T-helper 2 cell treated with Interferon-gamma antibody and Interleukin-4, amounts not matched to agents 5 μg/mL and 100 μg/mL, for 36 hours (primary cell): ENCODE results near the gene PAPOLA.
"Not testable (repeated sequence)": the region's sequence is repeated elsewhere in the genome, so short reads cannot be mapped to it uniquely, and the experiment has no call there.

Experiments
- DNase-seq: peaks from one replicate; pipeline ENCODE4 v3.0.0; 2021; ENCODE audit warnings: low spot score
- H3K27ac Mint-ChIP-seq: one replicate; pipeline ENCODE4 v1.8.0; 2021; ENCODE audit warnings: mild to moderate bottlenecking, mixed read lengths
- H3K27me3 Mint-ChIP-seq: one replicate; pipeline ENCODE4 v1.8.0; 2021; ENCODE audit warnings: low read depth, mixed read lengths
- H3K36me3 Mint-ChIP-seq: one replicate; pipeline ENCODE4 v1.8.0; 2021; ENCODE audit warnings: low read depth, mixed read lengths
- H3K4me1 Mint-ChIP-seq: one replicate; pipeline ENCODE4 v1.8.0; 2021; ENCODE audit warnings: low read depth, mixed read lengths
- H3K4me3 Mint-ChIP-seq: one replicate; pipeline ENCODE4 v1.8.0; 2022; ENCODE audit warnings: mild to moderate bottlenecking, moderate library complexity, mixed read lengths
- H3K9me3 Mint-ChIP-seq: one replicate; pipeline ENCODE4 v1.8.0; 2021; ENCODE audit warnings: mixed read lengths

PAPOLA gene

DNA sequence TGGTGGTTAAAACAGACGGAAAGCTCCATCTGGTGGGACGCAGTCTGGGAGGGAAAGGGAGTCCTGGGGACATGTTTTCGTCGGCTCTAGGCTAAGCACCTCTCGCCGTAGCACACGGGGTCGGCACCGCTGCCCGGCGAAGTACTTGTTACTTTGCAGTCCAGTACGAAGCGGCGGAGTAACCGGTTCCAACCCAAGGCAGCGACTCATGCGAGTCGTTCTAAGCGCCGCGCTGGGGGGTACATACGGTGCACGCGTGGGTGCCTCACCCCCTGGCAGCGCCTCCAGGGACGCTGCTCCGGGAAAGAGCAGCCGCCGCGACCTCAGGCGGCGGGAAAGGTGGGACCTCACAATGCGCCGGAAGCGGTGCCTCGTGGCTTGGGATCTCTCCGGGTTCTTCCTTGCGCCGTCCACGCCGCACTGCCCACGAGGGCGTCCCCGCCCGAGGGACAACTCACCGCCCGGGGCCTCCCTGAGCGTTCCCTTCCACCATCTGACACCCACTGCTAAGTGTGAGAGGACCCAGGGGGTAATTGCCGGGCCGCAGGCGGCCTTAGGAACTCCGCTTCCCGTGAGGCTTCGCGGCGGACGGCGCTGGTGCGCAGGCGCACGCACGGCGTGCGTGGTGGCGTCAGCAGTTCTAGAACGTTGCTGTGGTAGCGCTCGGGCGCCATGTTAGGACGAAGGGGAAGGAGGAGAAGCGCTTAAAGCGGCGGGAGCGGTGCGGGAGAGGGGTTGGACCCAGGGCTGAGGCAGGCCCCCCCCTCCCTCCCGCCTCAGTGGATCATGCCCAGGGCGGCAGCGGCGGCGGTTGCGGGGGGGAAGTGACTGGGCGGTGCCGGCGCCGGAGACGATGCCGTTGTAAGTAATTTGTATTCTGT lies at the start of gene PAPOLA:
PAPOLA (plus strand) TSS at position 643 of the 881 bp plus-strand sequence; CDS start at position 854, 211 bp downstream.
- H3K36me3 Mint-ChIP-seq, result peaks cover 28% of the 10 kb centered on the region
- H3K27ac Mint-ChIP-seq, result peak within 1 kb of the TSS; percentile 93
- H3K9me3 Mint-ChIP-seq, result no peaks in the 10 kb centered on the region
- H3K27me3 Mint-ChIP-seq, result peaks cover 8% of the 10 kb centered on the region
- peaks cover 34% of the 10 kb centered on the region for H3K4me1 Mint-ChIP-seq
- H3K4me3 Mint-ChIP-seq, result peak within 1 kb of the TSS; percentile 93
- DNase-seq, result peak; percentile 96

DNA sequence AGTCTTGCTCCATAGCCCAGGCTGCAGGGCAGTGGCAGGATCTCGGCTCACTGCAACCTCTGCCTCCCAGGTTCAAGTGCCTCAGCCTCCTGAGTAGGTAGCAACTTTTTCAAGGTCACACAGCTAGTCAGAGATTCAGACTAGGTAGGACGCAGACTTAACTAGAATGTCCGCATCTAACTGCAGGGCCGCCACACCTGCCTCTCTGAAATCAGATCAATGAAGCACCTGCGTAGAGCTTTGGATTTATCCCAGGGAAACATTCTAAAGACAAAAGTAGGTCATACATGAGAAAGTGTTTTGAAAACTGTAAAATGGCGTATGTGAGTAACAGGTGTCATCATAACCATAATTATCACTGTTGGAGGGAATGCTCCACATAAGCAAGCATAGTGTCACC lies 49.5 kb upstream of the PAPOLA start:
- H3K4me1 Mint-ChIP-seq, result no peaks in the 10 kb centered on the region
- H3K27me3 Mint-ChIP-seq, result no peaks in the 10 kb centered on the region
- H3K4me3 Mint-ChIP-seq, result no peak overlapping the region
- H3K9me3 Mint-ChIP-seq, result no peaks in the 10 kb centered on the region
- DNase-seq, result no peak
- H3K27ac Mint-ChIP-seq, result no peak overlapping the region
- no peaks in the 10 kb centered on the region for H3K36me3 Mint-ChIP-seq

DNA sequence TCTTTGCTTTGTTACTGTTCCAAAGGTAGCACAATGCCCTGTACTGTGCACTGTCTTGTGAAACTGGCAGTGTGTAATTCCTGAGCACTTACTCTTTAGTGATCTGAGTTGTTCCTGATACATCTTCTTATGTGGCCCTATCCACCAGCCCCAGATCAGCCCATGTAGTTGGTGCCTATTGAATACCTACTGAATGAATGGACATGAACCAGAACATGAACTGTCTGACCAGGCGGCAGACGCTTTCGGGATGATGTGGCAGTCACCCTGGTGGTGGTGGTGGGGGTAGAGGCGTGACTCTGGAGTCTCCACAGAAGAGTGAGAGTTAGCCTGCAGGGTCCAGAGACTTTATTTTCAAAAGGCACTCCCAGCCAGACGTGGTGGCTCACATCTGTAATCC lies 46.6 kb upstream of the PAPOLA start:
- no peaks in the 10 kb centered on the region for H3K9me3 Mint-ChIP-seq
- no peak for DNase-seq
- no peaks in the 10 kb centered on the region for H3K4me1 Mint-ChIP-seq
- no peaks in the 10 kb centered on the region for H3K36me3 Mint-ChIP-seq
- H3K4me3 Mint-ChIP-seq, result no peak overlapping the region
- no peak overlapping the region for H3K27ac Mint-ChIP-seq
- H3K27me3 Mint-ChIP-seq, result peaks cover 2% of the 10 kb centered on the region

DNA sequence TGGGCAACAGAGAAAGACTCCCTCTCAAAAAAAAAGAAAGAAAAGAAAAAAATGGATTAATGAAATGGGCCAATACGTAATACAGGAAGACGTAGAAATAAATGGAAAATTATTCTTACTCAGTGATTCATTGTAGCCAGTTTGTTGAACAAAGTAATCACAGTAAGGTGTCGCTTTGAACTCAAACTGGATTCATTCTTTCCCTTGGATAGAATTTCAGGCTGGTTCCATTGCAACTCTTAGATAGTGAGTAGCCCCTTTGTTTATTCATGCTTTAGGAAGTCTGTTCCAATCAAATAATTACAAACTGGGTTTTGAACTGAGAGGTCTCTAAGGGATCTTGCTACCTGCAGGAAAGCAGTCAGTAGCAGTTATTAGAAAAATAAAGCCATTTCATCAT lies 42.3 kb upstream of the PAPOLA start:
- Mint-ChIP-seq H3K36me3 (no peaks in the 10 kb centered on the region), H3K9me3 (no peaks in the 10 kb centered on the region), H3K4me3 (no peak overlapping the region), H3K27ac (no peak overlapping the region), H3K4me1 (peaks cover 2% of the 10 kb centered on the region), H3K27me3 (peaks cover 2% of the 10 kb centered on the region)
- no peak for DNase-seq

DNA sequence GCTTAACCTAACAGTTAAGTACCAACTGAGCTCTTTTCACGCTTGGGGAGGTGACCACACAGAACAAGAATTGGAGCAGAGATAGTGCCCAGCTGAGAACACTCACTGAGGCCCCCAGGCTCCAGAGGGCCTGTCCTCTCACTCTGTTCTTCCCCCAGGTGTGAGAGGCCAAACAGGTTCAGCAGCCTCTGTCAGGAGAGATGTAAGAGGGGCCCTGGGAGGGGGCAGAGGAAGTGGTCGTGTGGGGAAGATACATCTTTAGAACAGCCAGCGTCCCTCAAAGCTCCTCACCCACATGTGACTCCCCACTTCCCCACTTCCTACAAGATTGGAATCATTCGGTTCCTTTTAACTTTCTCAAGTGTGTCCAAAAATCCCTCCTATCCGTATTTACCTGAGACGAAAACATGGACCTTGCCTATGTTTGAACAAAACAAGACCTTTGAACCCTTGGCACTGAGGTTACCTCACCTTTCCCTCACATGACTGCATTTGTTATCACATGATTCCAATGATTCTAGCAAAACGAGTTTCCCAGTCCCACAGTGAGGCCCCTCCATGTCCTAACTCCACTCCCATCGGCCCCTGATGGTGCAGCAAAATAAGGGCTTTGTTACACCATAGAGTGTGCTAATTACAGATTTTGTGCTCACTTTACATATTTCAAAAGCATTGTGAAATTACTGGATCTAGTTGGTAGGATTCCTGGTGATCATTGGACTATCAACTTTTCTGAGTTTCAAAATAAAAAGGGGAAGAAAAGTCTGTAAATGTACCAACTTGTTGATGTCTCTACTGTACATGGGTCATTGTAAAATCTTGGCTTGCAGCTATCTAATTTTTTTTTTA lies 40.0 kb upstream of the PAPOLA start:
- H3K4me1 Mint-ChIP-seq, result peaks cover 2% of the 10 kb centered on the region
- H3K4me3 Mint-ChIP-seq, result no peak overlapping the region
- no peak for DNase-seq
- H3K9me3 Mint-ChIP-seq, result no peaks in the 10 kb centered on the region
- H3K27ac Mint-ChIP-seq, result no peak overlapping the region
- peaks cover 2% of the 10 kb centered on the region for H3K27me3 Mint-ChIP-seq
- H3K36me3 Mint-ChIP-seq, result no peaks in the 10 kb centered on the region

DNA sequence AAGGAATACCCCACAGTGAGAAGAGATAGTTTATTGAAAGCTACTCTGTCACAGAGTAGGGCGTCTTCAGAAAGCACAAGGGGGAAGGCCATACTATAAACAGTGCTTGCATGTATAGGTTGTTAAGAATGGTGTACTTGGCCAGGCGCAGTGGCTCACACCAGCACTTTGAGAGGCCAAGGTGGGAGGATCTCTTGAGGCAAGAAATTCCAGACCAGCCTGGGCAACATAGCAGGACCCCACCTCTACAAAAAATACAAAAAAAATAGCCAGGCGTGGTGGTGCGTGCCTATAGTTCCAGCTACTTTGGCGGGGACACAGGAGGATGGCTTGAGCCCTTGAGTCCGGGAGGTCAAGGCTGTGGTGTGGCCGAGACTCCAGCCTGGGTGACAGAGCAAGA lies 38.0 kb upstream of the PAPOLA start:
- H3K9me3 Mint-ChIP-seq, result no peaks in the 10 kb centered on the region
- peaks cover 2% of the 10 kb centered on the region for H3K4me1 Mint-ChIP-seq
- H3K27me3 Mint-ChIP-seq, result no peaks in the 10 kb centered on the region
- no peak overlapping the region for H3K4me3 Mint-ChIP-seq
- no peak overlapping the region for H3K27ac Mint-ChIP-seq
- no peak for DNase-seq
- no peaks in the 10 kb centered on the region for H3K36me3 Mint-ChIP-seq

DNA sequence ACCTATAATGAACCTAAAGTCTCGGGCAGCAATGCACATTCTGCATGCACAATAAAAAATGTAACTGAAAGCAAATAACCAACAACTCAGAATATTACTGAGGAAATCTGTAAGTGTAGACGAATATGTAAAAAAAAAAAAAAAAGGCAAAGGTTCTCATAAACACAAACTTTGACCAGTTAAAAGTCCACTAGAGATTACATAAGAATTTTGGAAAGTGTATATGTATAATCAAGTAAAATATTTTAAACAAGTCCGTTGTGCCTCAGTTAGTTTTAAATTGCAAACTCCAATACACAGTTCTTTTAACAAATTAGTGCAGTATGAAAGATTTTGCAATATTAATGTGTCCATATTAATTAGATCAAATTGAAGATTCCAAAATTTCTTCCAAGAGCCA lies 35.3 kb upstream of the PAPOLA start:
- Mint-ChIP-seq H3K27me3 (peaks cover 2% of the 10 kb centered on the region), H3K27ac (no peak overlapping the region)

DNA sequence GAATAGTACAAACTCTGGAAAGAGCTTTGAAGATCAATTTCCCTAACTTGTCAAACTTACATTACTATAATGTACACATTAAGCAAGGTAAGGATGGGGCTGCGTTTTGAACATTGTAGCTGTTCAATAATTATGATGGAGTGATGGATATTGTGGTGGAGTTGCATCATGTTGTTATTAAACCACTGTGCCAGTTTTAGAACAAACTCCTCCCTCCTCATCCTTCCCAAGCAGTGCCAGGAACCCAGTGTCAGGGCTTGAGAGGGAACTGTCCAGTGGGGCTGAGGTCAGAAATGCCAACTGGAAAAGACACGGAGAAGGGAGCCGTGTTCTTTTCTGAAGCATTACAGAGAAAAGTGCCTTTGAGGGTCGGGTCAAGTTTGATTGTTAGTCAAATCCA lies 31.9 kb upstream of the PAPOLA start:
- no peak for DNase-seq
- no peaks in the 10 kb centered on the region for H3K4me1 Mint-ChIP-seq
- no peaks in the 10 kb centered on the region for H3K36me3 Mint-ChIP-seq
- no peak overlapping the region for H3K4me3 Mint-ChIP-seq
- H3K27me3 Mint-ChIP-seq, result peaks cover 4% of the 10 kb centered on the region
- H3K9me3 Mint-ChIP-seq, result no peaks in the 10 kb centered on the region
- no peak overlapping the region for H3K27ac Mint-ChIP-seq

More for the DNA sequence above, 35.3 kb upstream of the PAPOLA start:
- H3K4me3 Mint-ChIP-seq, result no peak overlapping the region
- no peaks in the 10 kb centered on the region for H3K36me3 Mint-ChIP-seq
- DNase-seq, result no peak
- H3K9me3 Mint-ChIP-seq, result no peaks in the 10 kb centered on the region
- H3K4me1 Mint-ChIP-seq, result peaks cover under 1% of the 10 kb centered on the region

DNA sequence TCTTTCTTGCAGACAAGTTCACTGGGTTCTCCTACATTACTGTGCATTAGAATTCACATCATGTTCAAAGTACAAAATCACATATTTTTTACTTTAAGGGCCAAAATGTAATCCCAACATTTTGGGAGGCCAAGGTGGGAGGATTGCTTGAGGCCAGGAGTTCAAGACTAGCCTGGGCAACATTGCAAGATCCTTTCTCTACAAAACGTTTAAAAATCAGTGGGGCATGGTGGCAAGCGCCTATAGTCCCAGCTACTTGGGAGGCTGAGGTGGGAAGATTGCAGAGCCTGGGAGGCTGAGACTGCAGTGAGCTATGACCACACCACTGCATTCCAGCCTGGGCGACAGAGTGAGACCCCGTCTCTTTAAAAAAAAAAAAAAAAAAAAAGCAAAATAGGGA lies 31.2 kb upstream of the PAPOLA start:
- not testable (repeated sequence) for DNase-seq, H3K36me3 Mint-ChIP-seq, H3K27ac Mint-ChIP-seq, H3K27me3 Mint-ChIP-seq, H3K4me1 Mint-ChIP-seq, H3K9me3 Mint-ChIP-seq, H3K4me3 Mint-ChIP-seq

DNA sequence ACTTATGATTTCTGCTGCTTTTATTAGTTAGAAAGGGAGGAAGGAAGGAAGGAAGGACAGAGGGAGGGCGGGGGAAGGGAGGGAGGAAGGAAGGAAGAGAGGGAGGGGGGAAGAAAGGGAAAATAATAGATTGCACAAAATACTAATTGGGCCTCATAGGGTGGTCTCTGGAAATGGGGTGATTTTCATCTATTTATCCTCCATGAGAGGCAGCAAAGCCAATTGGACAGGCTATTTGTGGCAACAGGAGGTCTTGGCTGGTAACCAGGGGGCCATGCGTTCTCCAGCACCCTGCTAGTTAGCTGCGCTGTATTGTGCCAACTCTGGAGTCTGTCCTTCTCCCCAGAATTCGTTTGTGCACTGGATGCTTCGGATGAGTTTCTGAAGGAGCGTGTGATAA lies 24.1 kb upstream of the PAPOLA start:
- no peak for DNase-seq
- no peaks in the 10 kb centered on the region for H3K36me3 Mint-ChIP-seq
- no peaks in the 10 kb centered on the region for H3K4me1 Mint-ChIP-seq
- no peak overlapping the region for H3K27ac Mint-ChIP-seq
- H3K4me3 Mint-ChIP-seq, result no peak overlapping the region
- H3K27me3 Mint-ChIP-seq, result peaks cover 5% of the 10 kb centered on the region
- no peaks in the 10 kb centered on the region for H3K9me3 Mint-ChIP-seq

DNA sequence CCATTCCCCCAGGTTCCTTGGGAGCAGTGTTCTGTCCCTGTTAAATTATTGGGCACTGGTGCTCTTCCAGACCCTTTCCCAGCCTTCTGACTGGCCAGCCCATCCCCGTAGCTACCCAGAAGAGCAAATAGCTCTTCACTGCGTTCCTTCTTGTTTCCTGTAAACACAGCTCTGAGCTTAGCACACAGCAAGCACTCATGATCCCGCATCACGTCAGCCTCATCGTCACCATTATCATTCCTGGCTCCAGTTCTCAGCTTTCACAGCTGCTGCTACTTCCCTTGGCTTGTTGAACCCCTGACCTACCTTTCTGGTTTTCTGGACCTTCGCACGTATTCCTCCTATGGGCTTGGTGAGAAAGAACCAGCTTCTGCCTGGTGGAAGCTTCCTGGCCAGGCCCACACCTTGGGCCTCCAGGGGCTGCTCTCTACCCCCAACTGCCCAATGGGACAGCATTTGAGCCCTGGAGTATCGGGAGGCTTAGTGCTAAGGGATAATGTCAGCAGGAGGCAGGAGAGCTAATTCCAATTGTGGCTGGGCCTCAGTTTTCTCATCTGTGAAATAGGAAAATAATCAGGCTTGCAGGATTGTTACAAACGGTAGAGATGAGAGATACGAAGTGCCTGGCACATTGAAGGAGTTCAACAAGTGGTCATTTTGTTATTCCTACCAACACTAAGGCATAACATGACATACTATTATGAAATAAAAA lies 22.6 kb upstream of the PAPOLA start:
- no peaks in the 10 kb centered on the region for H3K36me3 Mint-ChIP-seq
- peaks cover 7% of the 10 kb centered on the region for H3K27me3 Mint-ChIP-seq
- no peak overlapping the region for H3K27ac Mint-ChIP-seq
- no peaks in the 10 kb centered on the region for H3K4me1 Mint-ChIP-seq
- H3K9me3 Mint-ChIP-seq, result no peaks in the 10 kb centered on the region
- no peak for DNase-seq
- H3K4me3 Mint-ChIP-seq, result no peak overlapping the region

DNA sequence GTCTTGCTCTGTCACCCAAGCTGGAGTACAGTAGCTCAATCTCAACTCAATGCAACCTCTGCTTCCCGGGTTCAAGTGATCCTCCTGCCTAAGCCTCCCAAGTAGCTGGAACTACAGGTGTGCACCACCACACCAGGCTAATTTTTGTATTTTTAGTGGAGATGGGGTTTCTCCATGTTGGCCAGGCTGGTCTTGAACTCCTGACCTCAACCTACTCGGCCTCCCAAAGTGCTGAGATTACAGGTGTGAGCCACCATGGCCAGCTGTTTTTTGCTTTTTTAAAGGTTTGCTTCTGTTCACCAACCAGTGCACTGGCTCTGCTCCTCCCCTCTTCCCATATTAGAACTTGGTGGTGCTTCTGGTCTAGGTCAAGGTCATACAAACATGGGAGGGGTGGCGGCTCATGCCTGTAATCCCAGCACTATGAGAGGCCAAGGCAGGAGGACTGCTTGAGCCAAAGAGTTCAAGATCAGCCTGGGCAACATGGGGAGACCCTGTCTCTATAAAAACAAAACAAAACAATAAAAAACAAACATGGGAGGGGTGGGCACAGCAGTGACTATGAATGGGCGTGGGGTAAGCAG lies 20.4 kb upstream of the PAPOLA start:
- Mint-ChIP-seq H3K27me3 (peaks cover 9% of the 10 kb centered on the region), H3K4me3 (no peak overlapping the region), H3K4me1 (no peaks in the 10 kb centered on the region), H3K9me3 (no peaks in the 10 kb centered on the region), H3K27ac (no peak overlapping the region), H3K36me3 (no peaks in the 10 kb centered on the region)
- no peak for DNase-seq

DNA sequence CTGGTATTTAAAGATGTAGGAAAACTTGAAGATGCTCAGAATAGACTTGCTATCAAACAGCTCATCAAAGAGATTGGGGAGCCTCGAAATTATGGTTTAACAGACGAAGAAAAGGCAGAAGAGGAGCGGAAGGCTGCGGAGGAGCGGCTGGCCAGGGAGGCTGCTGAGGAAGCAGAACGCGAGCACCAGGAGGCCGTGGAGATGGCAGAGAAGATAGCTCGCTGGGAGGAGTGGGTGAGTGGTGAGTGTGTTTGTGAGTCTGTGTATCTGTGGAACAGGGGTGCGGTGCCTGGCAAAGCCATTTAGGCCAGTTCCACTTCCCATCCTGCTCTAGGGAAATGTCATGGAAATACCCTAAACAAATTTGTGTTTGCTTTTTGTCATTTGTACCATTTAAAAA lies 19.2 kb upstream of the PAPOLA start:
- Mint-ChIP-seq H3K27me3 (peaks cover 9% of the 10 kb centered on the region), H3K4me1 (no peaks in the 10 kb centered on the region), H3K4me3 (no peak overlapping the region), H3K36me3 (no peaks in the 10 kb centered on the region), H3K27ac (no peak overlapping the region), H3K9me3 (no peaks in the 10 kb centered on the region)
- DNase-seq, result no peak
